Colonic mucosa (tissue), 4 donors: ENCODE results near the gene ASL. TPM values are rescaled to one million over a fixed set of nuclear protein-coding genes. Genes with fewer than 3 reads are reported as not detected.
"Not testable (repeated sequence)": the region's sequence is repeated elsewhere in the genome, so short reads cannot be mapped to it uniquely, and the experiment has no call there.

Experiments
- DNase-seq: peaks from one replicate; pipeline ENCODE4 v3.0.0-alpha.2; 2020
- H3K27ac ChIP-seq: fragments of 200-600 bp; one replicate; pipeline ENCODE4 v1.8.0; 2021
- H3K27me3 ChIP-seq: fragments of 200-600 bp; one replicate; pipeline ENCODE4 v1.8.0; 2021
- H3K36me3 ChIP-seq: fragments of 200-600 bp; one replicate; pipeline ENCODE4 v1.8.0; 2021
- H3K4me1 ChIP-seq: fragments of 200-600 bp; one replicate; pipeline ENCODE4 v1.8.0; 2021; ENCODE audit warnings: mild to moderate bottlenecking
- H3K4me3 ChIP-seq: fragments of 200-600 bp; one replicate; pipeline ENCODE4 v1.8.0; 2021
- H3K9ac ChIP-seq, 2 donors: one replicate each; pipeline ENCODE4 v1.7.0; 2013; ENCODE audit warnings: control low read depth in 2 of 2, low read depth in 2 of 2, low read length in 2 of 2
- H3K9me3 ChIP-seq: fragments of 200-600 bp; one replicate; pipeline ENCODE4 v1.8.0; 2021
- intact Hi-C: fragments of 100-400 bp; cut with DNase I; formaldehyde crosslinking; loops from one replicate; pipeline ENCODE4 v1.14.1; 2022
- total RNA-seq, 2 donors: library from RNA; stranded (reverse); fragmentation: NEBNext Ultra II Directional in 1 of 2; extraction: Animal tissue kit (Norgen Biotek cat#: 25700) in 1 of 2; gene quantifications; one replicate each; pipeline ENCODE4 v1.2.1, GENCODE V29; 2021
- TF ChIP-seq, protein P1 (sequence below): fragments of 200-600 bp; IDR thresholded peaks from one replicate; pipeline ENCODE4 v1.8.0; 2022; ENCODE audit warnings: antibody characterized with exemption, mild to moderate bottlenecking
- donor health status: healthy.
- donor health status: DM: no; HTN: no; CAD: no.
- donor health status: DM: no; HTN: no; CAD: no.

ASL gene
- total RNA-seq, 2 donors from 2014 or later: 134 to 144 TPM

DNA sequence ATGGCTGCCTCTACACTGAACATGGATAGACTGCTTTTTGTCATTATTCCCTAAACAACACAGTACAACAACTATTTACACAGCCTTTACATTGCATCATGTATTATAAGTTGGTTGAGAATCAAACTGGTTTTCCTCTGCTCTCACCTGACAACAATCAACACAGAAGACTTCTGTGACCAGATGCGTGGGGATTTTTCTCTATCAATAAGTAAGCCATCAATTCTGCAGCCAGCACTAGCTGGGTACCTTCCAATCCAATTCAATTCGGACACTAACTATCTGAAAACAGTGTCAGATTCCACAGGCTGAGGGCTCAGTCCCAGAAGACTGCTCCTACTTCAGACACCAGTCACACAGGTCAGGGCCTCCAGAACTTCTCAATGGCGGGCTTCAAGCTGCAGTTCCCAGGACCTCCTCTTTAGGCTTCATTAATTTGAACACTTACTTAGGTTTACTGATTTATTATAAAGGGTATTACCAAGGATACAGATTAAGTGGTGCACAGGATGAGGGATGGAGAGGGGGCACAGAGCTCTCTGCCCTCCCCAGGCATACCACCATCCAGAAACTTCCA lies 36.4 kb upstream of the ASL start:
- Histone ChIP-seq H3K36me3 (no peaks in the 10 kb centered on the region), H3K4me1 (no peaks in the 10 kb centered on the region)

DNA sequence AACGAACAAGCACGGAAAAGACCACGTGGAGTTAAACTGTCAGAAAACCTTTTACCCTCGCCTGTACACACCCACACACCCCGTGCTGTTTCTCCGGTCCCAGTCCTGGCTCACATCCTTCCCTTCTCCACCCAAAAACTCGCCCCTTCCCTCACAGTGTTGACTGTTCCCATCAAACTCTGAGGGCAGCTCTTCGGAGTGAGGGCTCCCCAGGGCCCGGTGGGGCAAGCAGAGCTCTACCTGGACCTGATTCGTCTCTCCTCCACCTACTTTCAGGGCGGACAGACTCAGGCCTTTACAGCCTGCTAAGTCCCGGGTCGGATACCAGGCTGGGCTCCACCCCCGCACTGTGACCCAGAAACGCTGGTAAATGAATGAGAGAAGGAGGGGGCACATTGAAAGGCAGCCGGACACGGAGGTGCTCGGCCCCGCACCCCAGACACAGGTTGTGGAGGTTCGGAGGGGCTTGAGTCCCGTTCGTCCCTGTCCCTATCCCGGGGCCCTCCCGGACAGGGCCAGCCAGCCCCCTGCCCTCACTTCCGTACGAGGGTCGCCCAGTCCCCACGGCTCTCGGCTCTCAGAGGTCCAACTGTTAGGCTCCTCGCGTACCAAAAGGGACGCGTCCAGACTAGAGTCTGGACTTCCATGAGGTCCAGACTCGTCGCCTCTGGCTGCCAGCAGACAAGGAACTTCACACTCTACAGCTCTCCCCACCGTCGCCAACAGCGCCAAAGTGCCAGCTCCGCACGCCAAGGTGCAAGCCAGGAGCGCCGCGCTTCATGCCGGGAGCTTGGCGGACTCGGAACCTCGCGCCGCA lies 31.7 kb upstream of the ASL start:
- no peaks in the 10 kb centered on the region for H3K9me3 ChIP-seq
- peak overlapping the region; percentile 55 for H3K4me3 ChIP-seq
- intact Hi-C loops: no loop called here
- no peaks in the 10 kb centered on the region for H3K36me3 ChIP-seq
- no peaks in the 10 kb centered on the region for H3K4me1 ChIP-seq
- H3K9ac ChIP-seq: peak overlapping the region; percentile 19 to 43
- TF ChIP-seq, protein P1, sequence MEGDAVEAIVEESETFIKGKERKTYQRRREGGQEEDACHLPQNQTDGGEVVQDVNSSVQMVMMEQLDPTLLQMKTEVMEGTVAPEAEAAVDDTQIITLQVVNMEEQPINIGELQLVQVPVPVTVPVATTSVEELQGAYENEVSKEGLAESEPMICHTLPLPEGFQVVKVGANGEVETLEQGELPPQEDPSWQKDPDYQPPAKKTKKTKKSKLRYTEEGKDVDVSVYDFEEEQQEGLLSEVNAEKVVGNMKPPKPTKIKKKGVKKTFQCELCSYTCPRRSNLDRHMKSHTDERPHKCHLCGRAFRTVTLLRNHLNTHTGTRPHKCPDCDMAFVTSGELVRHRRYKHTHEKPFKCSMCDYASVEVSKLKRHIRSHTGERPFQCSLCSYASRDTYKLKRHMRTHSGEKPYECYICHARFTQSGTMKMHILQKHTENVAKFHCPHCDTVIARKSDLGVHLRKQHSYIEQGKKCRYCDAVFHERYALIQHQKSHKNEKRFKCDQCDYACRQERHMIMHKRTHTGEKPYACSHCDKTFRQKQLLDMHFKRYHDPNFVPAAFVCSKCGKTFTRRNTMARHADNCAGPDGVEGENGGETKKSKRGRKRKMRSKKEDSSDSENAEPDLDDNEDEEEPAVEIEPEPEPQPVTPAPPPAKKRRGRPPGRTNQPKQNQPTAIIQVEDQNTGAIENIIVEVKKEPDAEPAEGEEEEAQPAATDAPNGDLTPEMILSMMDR: no peak
- no peak overlapping the region for H3K27ac ChIP-seq
- DNase-seq: peak; percentile 65
- H3K27me3 ChIP-seq: no peaks in the 10 kb centered on the region

More for the DNA sequence above, 36.4 kb upstream of the ASL start:
- Histone ChIP-seq H3K27ac (no peak overlapping the region), H3K27me3 (no peaks in the 10 kb centered on the region), H3K9ac (no peak overlapping the region), H3K9me3 (no peaks in the 10 kb centered on the region), H3K4me3 (no peak overlapping the region)
- TF ChIP-seq, protein P1: no peak
- intact Hi-C loops: no loop called here
- DNase-seq: no peak

DNA sequence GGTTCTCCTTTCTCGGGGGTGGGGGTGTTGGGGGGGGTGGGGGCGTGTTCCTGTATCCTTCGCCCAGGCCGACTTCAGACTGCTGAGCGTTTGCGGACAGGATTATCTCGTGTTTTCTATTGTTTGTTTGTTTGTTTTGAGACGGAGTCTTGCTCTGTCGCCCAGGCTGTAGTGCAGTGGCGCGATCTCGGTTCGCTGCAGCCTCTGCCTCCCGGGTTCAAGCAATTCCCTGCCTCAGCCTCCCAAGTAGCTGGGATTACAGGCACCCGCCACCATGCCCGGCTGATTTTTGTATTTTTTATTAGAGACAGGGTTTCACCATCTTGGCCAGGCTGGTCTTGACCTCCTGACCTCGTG lies 31.1 kb upstream of the ASL start:
- peak overlapping the region; percentile 55 for H3K4me3 ChIP-seq
- intact Hi-C loops, H3K9ac ChIP-seq, H3K4me1 ChIP-seq, H3K9me3 ChIP-seq, H3K36me3 ChIP-seq, H3K27ac ChIP-seq, H3K27me3 ChIP-seq, DNase-seq: not testable (repeated sequence)

DNA sequence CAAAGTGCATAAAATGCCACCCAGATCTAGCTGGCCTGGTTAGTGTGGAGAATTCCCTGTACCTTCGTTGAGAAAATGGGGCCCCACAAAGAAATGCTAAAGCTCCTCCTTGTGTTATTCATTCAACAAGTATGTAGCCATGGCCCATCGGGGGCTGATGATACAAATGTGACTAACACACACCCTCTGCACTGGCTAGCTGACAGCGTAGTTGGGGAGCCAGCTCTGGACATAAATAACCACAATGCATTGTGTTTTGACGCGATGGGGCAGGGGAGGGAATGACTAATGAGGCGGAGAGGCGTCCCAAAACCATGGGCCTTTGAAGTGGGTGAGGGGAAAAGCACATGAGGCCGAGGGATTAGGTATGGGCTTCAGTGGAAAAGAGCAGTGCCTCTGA lies 28.2 kb upstream of the ASL start:
- no peak for DNase-seq
- intact Hi-C loops: no loop called here
- Histone ChIP-seq H3K27ac (no peak overlapping the region), H3K27me3 (no peaks in the 10 kb centered on the region), H3K9ac (no peak overlapping the region), H3K4me3 (no peak overlapping the region), H3K36me3 (no peaks in the 10 kb centered on the region), H3K9me3 (no peaks in the 10 kb centered on the region), H3K4me1 (no peaks in the 10 kb centered on the region)
- TF ChIP-seq, protein P1: no peak

DNA sequence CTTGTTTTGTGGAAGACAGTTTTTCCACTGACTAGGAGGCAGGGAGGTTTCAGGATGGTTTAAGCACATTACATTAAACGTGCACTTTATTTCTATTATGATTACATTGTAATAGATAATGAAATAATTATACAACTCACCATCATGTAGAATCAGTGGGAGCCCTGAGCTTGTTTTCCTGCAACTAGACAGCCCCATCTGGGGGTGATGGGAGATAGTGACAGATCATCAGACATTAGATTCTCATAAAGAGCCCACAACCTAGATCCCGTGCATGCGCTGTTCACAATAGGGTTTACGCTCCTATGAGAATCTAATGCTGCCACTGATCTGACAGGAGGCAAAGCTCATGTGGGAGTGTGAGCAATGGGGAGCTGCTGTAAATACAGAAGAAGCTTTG lies 25.7 kb upstream of the ASL start:
- intact Hi-C loops, H3K9ac ChIP-seq, H3K27me3 ChIP-seq, DNase-seq, H3K9me3 ChIP-seq, H3K27ac ChIP-seq, H3K4me1 ChIP-seq, H3K36me3 ChIP-seq, H3K4me3 ChIP-seq: not testable (repeated sequence)

DNA sequence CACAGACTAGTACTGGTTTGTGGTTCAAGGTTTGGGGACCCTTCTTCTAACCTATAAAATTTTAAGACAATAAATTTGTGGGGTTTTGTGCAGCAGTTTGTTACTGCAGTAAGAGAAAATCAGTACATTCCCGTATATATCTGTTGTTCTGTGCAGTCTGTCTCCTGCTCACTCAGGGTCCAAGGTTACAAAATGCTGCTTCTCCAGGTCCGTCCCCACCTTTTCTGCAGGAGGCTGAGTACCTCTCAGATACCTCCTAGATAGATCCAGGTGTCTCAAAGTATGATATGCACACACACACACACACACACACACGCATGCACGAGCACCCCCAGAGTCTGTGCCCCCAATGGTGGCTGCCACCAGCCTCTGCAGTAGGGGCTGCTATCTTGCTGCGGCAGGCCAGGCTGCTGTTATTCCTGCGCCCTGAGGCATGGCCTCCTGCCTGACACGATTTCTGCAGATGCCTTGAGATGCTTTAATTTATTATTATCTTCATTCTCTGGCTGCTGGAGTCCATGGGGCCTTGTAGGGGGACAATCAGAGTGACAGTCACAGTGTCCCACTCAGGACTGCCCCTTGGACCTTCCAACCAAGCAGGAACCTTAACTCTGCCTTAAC lies 25.2 kb upstream of the ASL start:
- Histone ChIP-seq H3K36me3 (no peaks in the 10 kb centered on the region), H3K9me3 (no peaks in the 10 kb centered on the region), H3K4me1 (no peaks in the 10 kb centered on the region), H3K4me3 (no peak overlapping the region), H3K9ac (no peak overlapping the region), H3K27me3 (no peaks in the 10 kb centered on the region), H3K27ac (no peak overlapping the region)
- no peak for DNase-seq
- TF ChIP-seq, protein P1: no peak
- intact Hi-C loops: no loop called here
